OCI-LY3 (cell line): ENCODE data around the gene CENPS.

ENCODE experiments used
- CTCF ChIP-seq: fragments of 200-600, 300-600 bp; sonication (generic); IDR thresholded peaks from 2 replicates; pipeline ENCODE4 v1.5.1; 2014; ENCODE audit warnings: antibody characterized with exemption, low read length, low read depth
- EZH2phosphoT487 ChIP-seq: fragments of 200-600 bp; shearing (Covaris generic); IDR thresholded peaks from 2 replicates; pipeline ENCODE4 v1.6.1; 2018; ENCODE audit warnings: antibody characterized with exemption, mixed run types, low read depth

- no peak for TF ChIP-seq CTCF
- no peak for TF ChIP-seq EZH2phosphoT487
These were observed 39.8 kb downstream of the CENPS start for GRCh38 chr1:10470043-10470442.
